GM23338 (cell line): Measurements from ENCODE around the gene NFAT5. TPM values are rescaled to one million over a fixed set of nuclear protein-coding genes. Genes with fewer than 3 reads are reported as not detected.
A peak's percentile ranks its signal among the peaks of the same experiment; 100 is the strongest.

Source experiments
- ATAC-seq: fragments of 200-7000 bp; cut with Tn5 transposase; 3 replicates; pipeline ENCODE4 v1.9.1; 2020
- DNase-seq: peaks from one replicate; pipeline ENCODE4 v3.0.0-alpha.2; 2015; ENCODE audit warnings: low spot score
- H2AFZ ChIP-seq: fragments of 200-600 bp; sonication (generic); 2 replicates; pipeline ENCODE4 v1.8.0; 2016; ENCODE audit warnings: antibody characterized with exemption, mild to moderate bottlenecking, moderate library complexity
- H3F3A ChIP-seq: fragments of 200-600 bp; sonication (generic); replicated peaks from 2 replicates; pipeline ENCODE4 v1.8.0; 2017; ENCODE audit warnings: antibody characterized with exemption, mixed run types, low read depth
- H3K27ac ChIP-seq: fragments of 200-600 bp; sonication (generic); 2 replicates; pipeline ENCODE4 v1.6.1; 2016; ENCODE audit warnings: low read depth
- H3K27me3 ChIP-seq: fragments of 200-600 bp; sonication (generic); 2 replicates; pipeline ENCODE4 v1.8.0; 2016; ENCODE audit warnings: mild to moderate bottlenecking, mixed run types, moderate library complexity; ENCODE audit not compliant: insufficient read depth
- H3K36me3 ChIP-seq: fragments of 200-600 bp; sonication (generic); 2 replicates; pipeline ENCODE4 v1.8.0; 2016; ENCODE audit warnings: mild to moderate bottlenecking; ENCODE audit not compliant: insufficient read depth
- H3K4me1 ChIP-seq: fragments of 200-600 bp; sonication (generic); 2 replicates; pipeline ENCODE4 v1.8.0; 2016; ENCODE audit warnings: mild to moderate bottlenecking, moderate library complexity; ENCODE audit not compliant: insufficient read depth
- H3K4me2 ChIP-seq: fragments of 200-600 bp; sonication (generic); 2 replicates; pipeline ENCODE4 v1.7.1; 2017; ENCODE audit warnings: mixed run types
- H3K4me3 ChIP-seq: fragments of 200-600 bp; sonication (generic); 2 replicates; pipeline ENCODE4 v1.6.1; 2016; ENCODE audit warnings: mixed run types
- H3K79me2 ChIP-seq: fragments of 200-600 bp; sonication (generic); replicated peaks from 2 replicates; pipeline ENCODE4 v1.8.0; 2017; ENCODE audit warnings: mild to moderate bottlenecking; ENCODE audit not compliant: insufficient read depth
- H3K9me2 ChIP-seq: fragments of 200-600 bp; sonication (generic); 2 replicates; pipeline ENCODE4 v1.8.0; 2017; ENCODE audit not compliant: insufficient read depth
- H4K20me1 ChIP-seq: fragments of 200-600 bp; sonication (generic); replicated peaks from 2 replicates; pipeline ENCODE4 v1.8.0; 2017; ENCODE audit warnings: mild to moderate bottlenecking; ENCODE audit not compliant: insufficient read depth
- H3K27ac Mint-ChIP-seq: 2 replicates; pipeline ENCODE4 v1.8.0; 2020; ENCODE audit warnings: inconsistent platforms, mild to moderate bottlenecking, moderate library complexity, mixed read lengths
- H3K27me3 Mint-ChIP-seq: 3 replicates; pipeline ENCODE4 v1.8.0; 2022; ENCODE audit warnings: low read depth, mild to moderate bottlenecking, moderate library complexity, mixed read lengths, inconsistent platforms; ENCODE audit not compliant: insufficient read depth, poor library complexity
- H3K36me3 Mint-ChIP-seq: 3 replicates; pipeline ENCODE4 v1.8.0; 2021; ENCODE audit warnings: low read depth, mild to moderate bottlenecking, inconsistent platforms, moderate library complexity, mixed read lengths
- H3K4me1 Mint-ChIP-seq: 3 replicates; pipeline ENCODE4 v1.8.0; 2020; ENCODE audit warnings: mild to moderate bottlenecking, inconsistent platforms, mixed read lengths
- H3K4me3 Mint-ChIP-seq: 3 replicates; pipeline ENCODE4 v1.8.0; 2021; ENCODE audit warnings: moderate library complexity, mild to moderate bottlenecking, inconsistent platforms, mixed read lengths
- H3K9me3 Mint-ChIP-seq: 3 replicates; pipeline ENCODE4 v1.8.0; 2020; ENCODE audit warnings: moderate library complexity, mild to moderate bottlenecking, inconsistent platforms, mixed read lengths
- CREB1 ChIP-seq: fragments of 250-450 bp; sonication (Bioruptor Pico); IDR thresholded peaks from 2 replicates; pipeline ENCODE4 v1.5.0; 2020; ENCODE audit warnings: low read depth, mild to moderate bottlenecking, moderate library complexity
- CTCF ChIP-seq, 2 experiments: fragments of 200-600 bp in 1 of 2; sonication (generic) in 1 of 2; conservative IDR thresholded peaks; 2 replicates each; pipeline versions ENCODE4 v1.5.1 to v1.6.1; 2016 to 2017; ENCODE audit warnings: antibody characterized with exemption in 2 of 2, low read depth in 2 of 2, mild to moderate bottlenecking in 2 of 2, moderate library complexity in 1 of 2
- EZH2 ChIP-seq: fragments of 200-600 bp; sonication (generic); IDR thresholded peaks from one replicate; pipeline ENCODE4 v1.8.0; 2017; ENCODE audit warnings: antibody characterized with exemption, mild to moderate bottlenecking, low read depth; ENCODE audit not compliant: unreplicated experiment
- EZH2phosphoT487 ChIP-seq: fragments of 200-600 bp; sonication (generic); IDR thresholded peaks from one replicate; pipeline ENCODE4 v1.8.1; 2018; ENCODE audit warnings: antibody characterized with exemption; ENCODE audit not compliant: unreplicated experiment
- JUNB ChIP-seq: IDR thresholded peaks from one replicate; pipeline ENCODE4 v1.6.1; 2016; ENCODE audit warnings: antibody characterized with exemption; ENCODE audit not compliant: unreplicated experiment
- POLR2AphosphoS5 ChIP-seq: IDR thresholded peaks from 2 replicates; pipeline ENCODE4 v1.6.1; 2016; ENCODE audit warnings: antibody characterized with exemption, low read depth
- STAT1 ChIP-seq: IDR thresholded peaks from one replicate; pipeline ENCODE4 v1.6.1; 2016; ENCODE audit warnings: antibody characterized with exemption; ENCODE audit not compliant: unreplicated experiment
- ZNF331 ChIP-seq: fragments of 250-450 bp; sonication (Bioruptor Pico); IDR thresholded peaks from 2 replicates; pipeline ENCODE4 v1.5.0; 2020; ENCODE audit warnings: low read depth, mild to moderate bottlenecking, moderate library complexity
- polyA plus RNA-seq: library from polyadenylated mRNA; unstranded; fragments of >200 nt; fragmentation: Nextera tagmentation; extraction: Ambion mirVana; gene quantifications from 2 replicates; pipeline ENCODE4 v1.2.1, GENCODE V29; 2016
- total RNA-seq: library from RNA; depleted of rRNA; stranded (reverse); fragments of >200 nt; shearing (Covaris generic); gene quantifications from 2 replicates; pipeline ENCODE4 v1.2.3, GENCODE V29; 2014
- TF ChIP-seq, protein P1 (sequence below): IDR thresholded peaks from one replicate; pipeline ENCODE4 v1.6.1; 2018; ENCODE audit warnings: antibody characterized with exemption; ENCODE audit not compliant: unreplicated experiment
- TF ChIP-seq, protein P2 (sequence below): fragments of 250-450 bp; sonication (Bioruptor Pico); IDR thresholded peaks from 2 replicates; pipeline ENCODE4 v1.5.0; 2020; ENCODE audit warnings: mild to moderate bottlenecking, moderate library complexity

NFAT5 gene
- total and polyA plus RNA-seq, 2 experiments from 2014 or later, result 10.6 to 27.0 TPM

- H3K27ac ChIP-seq, result no peak overlapping the region
- no peaks in the 10 kb centered on the region for H3K9me2 ChIP-seq
- TF ChIP-seq EZH2, result no peak
- no peak for TF ChIP-seq JUNB
- TF ChIP-seq ZNF331 (CRISPR knock-in tag), result no peak
- no peak for TF ChIP-seq POLR2AphosphoS5
- no peak for TF ChIP-seq CREB1 (CRISPR knock-in tag)
- TF ChIP-seq, protein P1, sequence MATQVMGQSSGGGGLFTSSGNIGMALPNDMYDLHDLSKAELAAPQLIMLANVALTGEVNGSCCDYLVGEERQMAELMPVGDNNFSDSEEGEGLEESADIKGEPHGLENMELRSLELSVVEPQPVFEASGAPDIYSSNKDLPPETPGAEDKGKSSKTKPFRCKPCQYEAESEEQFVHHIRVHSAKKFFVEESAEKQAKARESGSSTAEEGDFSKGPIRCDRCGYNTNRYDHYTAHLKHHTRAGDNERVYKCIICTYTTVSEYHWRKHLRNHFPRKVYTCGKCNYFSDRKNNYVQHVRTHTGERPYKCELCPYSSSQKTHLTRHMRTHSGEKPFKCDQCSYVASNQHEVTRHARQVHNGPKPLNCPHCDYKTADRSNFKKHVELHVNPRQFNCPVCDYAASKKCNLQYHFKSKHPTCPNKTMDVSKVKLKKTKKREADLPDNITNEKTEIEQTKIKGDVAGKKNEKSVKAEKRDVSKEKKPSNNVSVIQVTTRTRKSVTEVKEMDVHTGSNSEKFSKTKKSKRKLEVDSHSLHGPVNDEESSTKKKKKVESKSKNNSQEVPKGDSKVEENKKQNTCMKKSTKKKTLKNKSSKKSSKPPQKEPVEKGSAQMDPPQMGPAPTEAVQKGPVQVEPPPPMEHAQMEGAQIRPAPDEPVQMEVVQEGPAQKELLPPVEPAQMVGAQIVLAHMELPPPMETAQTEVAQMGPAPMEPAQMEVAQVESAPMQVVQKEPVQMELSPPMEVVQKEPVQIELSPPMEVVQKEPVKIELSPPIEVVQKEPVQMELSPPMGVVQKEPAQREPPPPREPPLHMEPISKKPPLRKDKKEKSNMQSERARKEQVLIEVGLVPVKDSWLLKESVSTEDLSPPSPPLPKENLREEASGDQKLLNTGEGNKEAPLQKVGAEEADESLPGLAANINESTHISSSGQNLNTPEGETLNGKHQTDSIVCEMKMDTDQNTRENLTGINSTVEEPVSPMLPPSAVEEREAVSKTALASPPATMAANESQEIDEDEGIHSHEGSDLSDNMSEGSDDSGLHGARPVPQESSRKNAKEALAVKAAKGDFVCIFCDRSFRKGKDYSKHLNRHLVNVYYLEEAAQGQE, result no peak
- TF ChIP-seq, protein P2, sequence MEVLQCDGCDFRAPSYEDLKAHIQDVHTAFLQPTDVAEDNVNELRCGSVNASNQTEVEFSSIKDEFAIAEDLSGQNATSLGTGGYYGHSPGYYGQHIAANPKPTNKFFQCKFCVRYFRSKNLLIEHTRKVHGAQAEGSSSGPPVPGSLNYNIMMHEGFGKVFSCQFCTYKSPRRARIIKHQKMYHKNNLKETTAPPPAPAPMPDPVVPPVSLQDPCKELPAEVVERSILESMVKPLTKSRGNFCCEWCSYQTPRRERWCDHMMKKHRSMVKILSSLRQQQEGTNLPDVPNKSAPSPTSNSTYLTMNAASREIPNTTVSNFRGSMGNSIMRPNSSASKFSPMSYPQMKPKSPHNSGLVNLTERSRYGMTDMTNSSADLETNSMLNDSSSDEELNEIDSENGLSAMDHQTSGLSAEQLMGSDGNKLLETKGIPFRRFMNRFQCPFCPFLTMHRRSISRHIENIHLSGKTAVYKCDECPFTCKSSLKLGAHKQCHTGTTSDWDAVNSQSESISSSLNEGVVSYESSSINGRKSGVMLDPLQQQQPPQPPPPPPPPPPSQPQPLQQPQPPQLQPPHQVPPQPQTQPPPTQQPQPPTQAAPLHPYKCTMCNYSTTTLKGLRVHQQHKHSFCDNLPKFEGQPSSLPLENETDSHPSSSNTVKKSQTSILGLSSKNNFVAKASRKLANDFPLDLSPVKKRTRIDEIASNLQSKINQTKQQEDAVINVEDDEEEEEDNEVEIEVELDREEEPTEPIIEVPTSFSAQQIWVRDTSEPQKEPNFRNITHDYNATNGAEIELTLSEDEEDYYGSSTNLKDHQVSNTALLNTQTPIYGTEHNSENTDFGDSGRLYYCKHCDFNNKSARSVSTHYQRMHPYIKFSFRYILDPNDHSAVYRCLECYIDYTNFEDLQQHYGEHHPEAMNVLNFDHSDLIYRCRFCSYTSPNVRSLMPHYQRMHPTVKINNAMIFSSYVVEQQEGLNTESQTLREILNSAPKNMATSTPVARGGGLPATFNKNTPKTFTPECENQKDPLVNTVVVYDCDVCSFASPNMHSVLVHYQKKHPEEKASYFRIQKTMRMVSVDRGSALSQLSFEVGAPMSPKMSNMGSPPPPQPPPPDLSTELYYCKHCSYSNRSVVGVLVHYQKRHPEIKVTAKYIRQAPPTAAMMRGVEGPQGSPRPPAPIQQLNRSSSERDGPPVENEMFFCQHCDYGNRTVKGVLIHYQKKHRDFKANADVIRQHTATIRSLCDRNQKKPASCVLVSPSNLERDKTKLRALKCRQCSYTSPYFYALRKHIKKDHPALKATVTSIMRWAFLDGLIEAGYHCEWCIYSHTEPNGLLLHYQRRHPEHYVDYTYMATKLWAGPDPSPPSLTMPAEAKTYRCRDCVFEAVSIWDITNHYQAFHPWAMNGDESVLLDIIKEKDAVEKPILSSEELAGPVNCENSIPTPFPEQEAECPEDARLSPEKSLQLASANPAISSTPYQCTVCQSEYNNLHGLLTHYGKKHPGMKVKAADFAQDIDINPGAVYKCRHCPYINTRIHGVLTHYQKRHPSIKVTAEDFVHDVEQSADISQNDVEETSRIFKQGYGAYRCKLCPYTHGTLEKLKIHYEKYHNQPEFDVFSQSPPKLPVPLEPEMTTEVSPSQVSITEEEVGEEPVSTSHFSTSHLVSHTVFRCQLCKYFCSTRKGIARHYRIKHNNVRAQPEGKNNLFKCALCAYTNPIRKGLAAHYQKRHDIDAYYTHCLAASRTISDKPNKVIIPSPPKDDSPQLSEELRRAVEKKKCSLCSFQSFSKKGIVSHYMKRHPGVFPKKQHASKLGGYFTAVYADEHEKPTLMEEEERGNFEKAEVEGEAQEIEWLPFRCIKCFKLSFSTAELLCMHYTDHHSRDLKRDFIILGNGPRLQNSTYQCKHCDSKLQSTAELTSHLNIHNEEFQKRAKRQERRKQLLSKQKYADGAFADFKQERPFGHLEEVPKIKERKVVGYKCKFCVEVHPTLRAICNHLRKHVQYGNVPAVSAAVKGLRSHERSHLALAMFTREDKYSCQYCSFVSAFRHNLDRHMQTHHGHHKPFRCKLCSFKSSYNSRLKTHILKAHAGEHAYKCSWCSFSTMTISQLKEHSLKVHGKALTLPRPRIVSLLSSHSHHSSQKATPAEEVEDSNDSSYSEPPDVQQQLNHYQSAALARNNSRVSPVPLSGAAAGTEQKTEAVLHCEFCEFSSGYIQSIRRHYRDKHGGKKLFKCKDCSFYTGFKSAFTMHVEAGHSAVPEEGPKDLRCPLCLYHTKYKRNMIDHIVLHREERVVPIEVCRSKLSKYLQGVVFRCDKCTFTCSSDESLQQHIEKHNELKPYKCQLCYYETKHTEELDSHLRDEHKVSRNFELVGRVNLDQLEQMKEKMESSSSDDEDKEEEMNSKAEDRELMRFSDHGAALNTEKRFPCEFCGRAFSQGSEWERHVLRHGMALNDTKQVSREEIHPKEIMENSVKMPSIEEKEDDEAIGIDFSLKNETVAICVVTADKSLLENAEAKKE (CRISPR knock-in tag), result no peak
- TF ChIP-seq CTCF (conservative IDR thresholded peaks at IDR 0.05; ENCODE audit: low read depth in 2 of 2), result no peak
- no peak for TF ChIP-seq STAT1
- no peak for TF ChIP-seq EZH2phosphoT487
- no peaks in the 10 kb centered on the region for H3K36me3 ChIP-seq
- H2AFZ ChIP-seq, result peak overlapping the region; percentile 78; the same call in 1 of the 2 replicates
- peak; percentile 62 for DNase-seq
- H4K20me1 ChIP-seq, result no peaks in the 10 kb centered on the region
- peaks cover 6% of the 10 kb centered on the region; the same call in 1 of the 2 replicates for H3F3A ChIP-seq
- no peaks in the 10 kb centered on the region for H3K79me2 ChIP-seq
- Mint-ChIP-seq H3K27ac (peak overlapping the region; percentile 5; the same call in 1 of the 2 replicates), H3K9me3 (peaks cover 5% of the 10 kb centered on the region; the same call in 2 of the 3 replicates), H3K36me3 (no peaks in the 10 kb centered on the region), H3K27me3 (peaks cover 7% of the 10 kb centered on the region), H3K4me3 (peak overlapping the region; percentile 42), H3K4me1 (peaks cover 13% of the 10 kb centered on the region)
- peaks cover 6% of the 10 kb centered on the region for H3K4me1 ChIP-seq
- H3K27me3 ChIP-seq, result no peaks in the 10 kb centered on the region
- H3K4me3 ChIP-seq, result no peak overlapping the region
- ATAC-seq, result peak; percentile 54
- no peak overlapping the region for H3K4me2 ChIP-seq
Measured at GRCh38 chr16:69522732-69523404, 42.9 kb upstream of the NFAT5 start.
